HCT116 (cell line): ENCODE data around the gene HBA1. TPM values are rescaled to one million over a fixed set of nuclear protein-coding genes. Genes with fewer than 3 reads are reported as not detected.

Source experiments
- ATAC-seq: fragments of 200-7000 bp; cut with Tn5 transposase; 2 replicates; pipeline ENCODE4 v1.9.1; 2020; ENCODE audit warnings: mild to moderate bottlenecking, moderate library complexity
- BruUV-seq: library from RNA; stranded (reverse); fragments of 400-500 nt; replicated peaks from 2 replicates; lab custom pipeline; 2021; lab: Mats Ljungman, UMichigan
- CTCF ChIA-PET: fragments of 300-600 bp; sonication (Branson Sonifier 250); formaldehyde crosslinking; loops from one replicate; lab custom pipeline; 2021; ENCODE audit warnings: antibody characterized with exemption; lab: Charles Lee
- POLR2A ChIA-PET: fragments of 300-600, 350-600 bp; sonication (Branson Sonifier 250); formaldehyde crosslinking; loops from one replicate; lab custom pipeline; 2021; ENCODE audit warnings: antibody characterized with exemption; lab: Charles Lee
- RAD21 ChIA-PET, 2 experiments: fragments of 300-600 bp; sonication (Branson Sonifier 250); formaldehyde crosslinking; loops; one replicate each; lab custom pipeline; 2023; ENCODE audit warnings: low total read pairs in 2 of 2; ENCODE audit not compliant: uncharacterized antibody in 2 of 2, unreplicated experiment in 2 of 2, low non-redundant PET in 1 of 2; lab: Charles Lee
- DNase-seq: peaks from one replicate; pipeline ENCODE4 v3.0.0-alpha.2; 2010; ENCODE audit warnings: low read depth, low spot score
- H2AFZ ChIP-seq: fragments of 200-600 bp; shearing (Covaris generic), sonication (generic); 2 replicates; pipeline ENCODE4 v1.6.1; 2017; ENCODE audit warnings: low read depth, mixed run types, mixed read lengths, antibody characterized with exemption, low read length; ENCODE audit not compliant: poor library complexity, severe bottlenecking
- H3K27ac ChIP-seq: 2 replicates; pipeline ENCODE4 v1.5.1; 2012; ENCODE audit warnings: low read depth, low read length
- H3K27me3 ChIP-seq: fragments of 200-600 bp; sonication (generic); 2 replicates; pipeline ENCODE4 v1.6.1; 2016; ENCODE audit warnings: mixed run types, low read length, mixed read lengths; ENCODE audit not compliant: insufficient read depth
- H3K36me3 ChIP-seq, 2 experiments: fragments of 200-500 bp in 1 of 2; fragments of 200-600 bp in 1 of 2; sonication (Bioruptor generic) in 1 of 2; sonication (generic) in 1 of 2; 2 replicates each; pipeline versions ENCODE4 v1.5.1 to v1.6.1; 2014 to 2016; ENCODE audit warnings: low read length in 2 of 2, inconsistent platforms in 1 of 2, mixed read lengths in 1 of 2, mixed run types in 1 of 2; ENCODE audit not compliant: insufficient read depth in 2 of 2, control insufficient read depth in 1 of 2
- H3K4me1 ChIP-seq, 2 experiments: fragments of 200-600 bp in 1 of 2; sonication (generic) in 1 of 2; 2 replicates each; pipeline versions ENCODE4 v1.5.1 to v1.6.1; 2012 to 2017; ENCODE audit warnings: low read length in 2 of 2, inconsistent platforms in 1 of 2, mild to moderate bottlenecking in 1 of 2, mixed read lengths in 1 of 2, mixed run types in 1 of 2, moderate library complexity in 1 of 2; ENCODE audit not compliant: insufficient read depth in 2 of 2, control insufficient read depth in 1 of 2
- H3K4me2 ChIP-seq: fragments of 200-600 bp; sonication (generic); 2 replicates; pipeline ENCODE4 v1.6.1; 2017; ENCODE audit warnings: mixed run types, low read length, mixed read lengths
- H3K4me3 ChIP-seq, 2 experiments: fragments of 200-600 bp in 1 of 2; sonication (generic) in 1 of 2; replicated peaks in 1 of 2; 2 replicates each; pipeline ENCODE4 v1.5.1; 2011 to 2016; ENCODE audit warnings: low read length in 2 of 2, control low read depth in 1 of 2, low read depth in 1 of 2, mild to moderate bottlenecking in 1 of 2, mixed read lengths in 1 of 2, mixed run types in 1 of 2
- H3K79me2 ChIP-seq: fragments of 200-600 bp; sonication (generic); 2 replicates; pipeline ENCODE4 v1.6.1; 2017; ENCODE audit warnings: mild to moderate bottlenecking, mixed run types, low read length, moderate library complexity, mixed read lengths; ENCODE audit not compliant: insufficient read depth
- H3K9ac ChIP-seq: fragments of 200-600 bp; sonication (generic); 2 replicates; pipeline ENCODE4 v1.6.1; 2016; ENCODE audit warnings: low read length, mixed read lengths
- H3K9me2 ChIP-seq: fragments of 200-600 bp; sonication (generic), shearing (Covaris generic); 2 replicates; pipeline ENCODE4 v1.6.1; 2017; ENCODE audit warnings: mixed run types, mild to moderate bottlenecking, moderate library complexity; ENCODE audit not compliant: insufficient read depth
- H3K9me3 ChIP-seq, 2 experiments: fragments of 200-500 bp in 1 of 2; fragments of 200-600 bp in 1 of 2; sonication (Bioruptor generic) in 1 of 2; sonication (generic) in 1 of 2; 2 replicates each; pipeline ENCODE4 v1.6.1; 2014 to 2017; ENCODE audit warnings: low read length in 2 of 2, mixed read lengths in 2 of 2, inconsistent platforms in 1 of 2, low read depth in 1 of 2, mild to moderate bottlenecking in 1 of 2, mixed run types in 1 of 2, moderate library complexity in 1 of 2; ENCODE audit not compliant: control insufficient read depth in 1 of 2, insufficient read depth in 1 of 2
- H4K20me1 ChIP-seq: fragments of 200-600 bp; sonication (generic), shearing (Covaris generic); 2 replicates; pipeline ENCODE4 v1.6.1; 2017; ENCODE audit warnings: mixed run types, mild to moderate bottlenecking, moderate library complexity; ENCODE audit not compliant: insufficient read depth
- CBX3 ChIP-seq: IDR thresholded peaks from 2 replicates; pipeline ENCODE4 v1.6.1; 2012; ENCODE audit warnings: low read depth
- CEBPB ChIP-seq: IDR thresholded peaks from 2 replicates; pipeline ENCODE4 v1.6.1; 2012; ENCODE audit warnings: low read depth
- EGR1 ChIP-seq: IDR thresholded peaks from 2 replicates; pipeline ENCODE4 v1.6.1; 2012; ENCODE audit warnings: low read depth
- ELF1 ChIP-seq: IDR thresholded peaks from 2 replicates; pipeline ENCODE4 v1.6.1; 2012; ENCODE audit warnings: low read depth, borderline replicate concordance
- EZH2 ChIP-seq: fragments of 200-600 bp; sonication (generic); IDR thresholded peaks from 2 replicates; pipeline ENCODE4 v1.6.1; 2017; ENCODE audit warnings: antibody characterized with exemption, mixed run types
- EZH2phosphoT487 ChIP-seq: fragments of 200-600 bp; IDR thresholded peaks from 2 replicates; pipeline ENCODE4 v1.6.1; 2018; ENCODE audit warnings: antibody characterized with exemption, borderline replicate concordance
- JUND ChIP-seq: IDR thresholded peaks from 2 replicates; pipeline ENCODE4 v1.6.1; 2012
- MAX ChIP-seq: IDR thresholded peaks from 2 replicates; pipeline ENCODE4 v1.6.1; 2012
- POLR2A ChIP-seq: IDR thresholded peaks from 2 replicates; pipeline ENCODE4 v1.7.0; 2011; ENCODE audit warnings: borderline replicate concordance; ENCODE audit not compliant: insufficient read depth, insufficient read length; ENCODE audit errors: extremely low read depth
- POLR2AphosphoS5 ChIP-seq: IDR thresholded peaks from 2 replicates; pipeline ENCODE4 v1.6.1; 2011; ENCODE audit warnings: mild to moderate bottlenecking, low read depth, low read length, moderate library complexity
- REST ChIP-seq: IDR thresholded peaks from 2 replicates; pipeline ENCODE4 v1.6.1; 2012; ENCODE audit warnings: low read depth
- SIN3A ChIP-seq: IDR thresholded peaks from 2 replicates; pipeline ENCODE4 v1.6.1; 2012; ENCODE audit warnings: low read depth
- SP1 ChIP-seq: IDR thresholded peaks from 2 replicates; pipeline ENCODE4 v1.6.1; 2012; ENCODE audit warnings: low read depth
- TCF7L2 ChIP-seq: IDR thresholded peaks from 2 replicates; pipeline ENCODE4 v1.7.0; 2011; ENCODE audit warnings: borderline replicate concordance, inconsistent platforms; ENCODE audit not compliant: insufficient read depth, insufficient read length; ENCODE audit errors: extremely low read depth
- YY1 ChIP-seq: IDR thresholded peaks from 2 replicates; pipeline ENCODE4 v1.6.1; 2011; ENCODE audit warnings: low read length, low read depth, moderate library complexity, mild to moderate bottlenecking; ENCODE audit not compliant: insufficient replicate concordance; ENCODE audit errors: extremely low read depth
- ZBTB33 ChIP-seq: IDR thresholded peaks from 2 replicates; pipeline ENCODE4 v1.6.1; 2011; ENCODE audit warnings: mild to moderate bottlenecking, low read length, moderate library complexity; ENCODE audit not compliant: insufficient replicate concordance; ENCODE audit errors: extremely low read depth
- ZFX ChIP-seq: fragments of 450-650 bp; IDR thresholded peaks from 2 replicates; pipeline ENCODE4 v1.6.1; 2017
- intact Hi-C: fragments of 100-400 bp; cut with micrococcal nuclease; formaldehyde crosslinking; loops from 2 replicates; pipeline ENCODE4 v1.10.0; 2022
- total RNA-seq: library from RNA; stranded (reverse); gene quantifications from one replicate; pipeline ENCODE4 v1.2.1, GENCODE V29; 2021; ENCODE audit not compliant: unreplicated experiment
- TF ChIP-seq, protein P1 (sequence below): IDR thresholded peaks from 2 replicates; pipeline ENCODE4 v1.6.1; 2012
- TF ChIP-seq, protein P2 (sequence below), 3 experiments: fragments of 200-600 bp in 1 of 3; sonication (generic) in 1 of 3; IDR thresholded peaks in 2 of 3; conservative IDR thresholded peaks in 1 of 3; 2 replicates each; pipeline ENCODE4 v1.5.1; 2012 to 2017; ENCODE audit warnings: low read depth in 2 of 3, low read length in 2 of 3, antibody characterized with exemption in 1 of 3, borderline replicate concordance in 1 of 3, control low read depth in 1 of 3, mild to moderate bottlenecking in 1 of 3, mixed read lengths in 1 of 3, mixed run types in 1 of 3, moderate library complexity in 1 of 3; ENCODE audit not compliant: insufficient read depth in 1 of 3

The HBA1 gene
- total RNA-seq, 1 experiment from 2014 or later = 4.9 TPM

GRCh38 chr16:193441-193840, 17.0 kb downstream of the HBA1 start:
- Histone ChIP-seq H3K9me2 (no peaks in the 10 kb centered on the region), H3K79me2 (no peaks in the 10 kb centered on the region), H2AFZ (no peak overlapping the region), H4K20me1 (no peaks in the 10 kb centered on the region), H3K4me3 (no peak overlapping the region), H3K27ac (no peak overlapping the region), H3K9ac (no peak overlapping the region), H3K9me3 (no peaks in the 10 kb centered on the region), H3K4me1 (no peaks in the 10 kb centered on the region), H3K27me3 (no peaks in the 10 kb centered on the region), H3K4me2 (no peak overlapping the region), H3K36me3 (peaks cover 5 to 11% of the 10 kb centered on the region in 2 experiments)
- no peak for DNase-seq
- BruUV-seq = no TSS peak
- intact Hi-C loops = no loop called here
- no peak for ATAC-seq
- RAD21 ChIA-PET = no interaction called here
- no peak for TF ChIP-seq SP1
- TF ChIP-seq EGR1 = no peak
- no peak for TF ChIP-seq REST
- TF ChIP-seq, protein P1, sequence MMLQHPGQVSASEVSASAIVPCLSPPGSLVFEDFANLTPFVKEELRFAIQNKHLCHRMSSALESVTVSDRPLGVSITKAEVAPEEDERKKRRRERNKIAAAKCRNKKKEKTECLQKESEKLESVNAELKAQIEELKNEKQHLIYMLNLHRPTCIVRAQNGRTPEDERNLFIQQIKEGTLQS = no peak
- no peak for TF ChIP-seq YY1
- TF ChIP-seq POLR2A = no peak
- no peak for TF ChIP-seq CBX3
- no peak for TF ChIP-seq JUND
- TF ChIP-seq ZBTB33 = no peak
- TF ChIP-seq ZFX = no peak
- TF ChIP-seq TCF7L2 = no peak
- TF ChIP-seq MAX = no peak
- TF ChIP-seq EZH2phosphoT487 = no peak
- no peak for TF ChIP-seq POLR2AphosphoS5
- no peak for TF ChIP-seq EZH2
- TF ChIP-seq, protein P2, sequence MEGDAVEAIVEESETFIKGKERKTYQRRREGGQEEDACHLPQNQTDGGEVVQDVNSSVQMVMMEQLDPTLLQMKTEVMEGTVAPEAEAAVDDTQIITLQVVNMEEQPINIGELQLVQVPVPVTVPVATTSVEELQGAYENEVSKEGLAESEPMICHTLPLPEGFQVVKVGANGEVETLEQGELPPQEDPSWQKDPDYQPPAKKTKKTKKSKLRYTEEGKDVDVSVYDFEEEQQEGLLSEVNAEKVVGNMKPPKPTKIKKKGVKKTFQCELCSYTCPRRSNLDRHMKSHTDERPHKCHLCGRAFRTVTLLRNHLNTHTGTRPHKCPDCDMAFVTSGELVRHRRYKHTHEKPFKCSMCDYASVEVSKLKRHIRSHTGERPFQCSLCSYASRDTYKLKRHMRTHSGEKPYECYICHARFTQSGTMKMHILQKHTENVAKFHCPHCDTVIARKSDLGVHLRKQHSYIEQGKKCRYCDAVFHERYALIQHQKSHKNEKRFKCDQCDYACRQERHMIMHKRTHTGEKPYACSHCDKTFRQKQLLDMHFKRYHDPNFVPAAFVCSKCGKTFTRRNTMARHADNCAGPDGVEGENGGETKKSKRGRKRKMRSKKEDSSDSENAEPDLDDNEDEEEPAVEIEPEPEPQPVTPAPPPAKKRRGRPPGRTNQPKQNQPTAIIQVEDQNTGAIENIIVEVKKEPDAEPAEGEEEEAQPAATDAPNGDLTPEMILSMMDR (IDR thresholded peaks at IDR 0.05 in 2 of 3, conservative IDR thresholded peaks at IDR 0.05 in 1 of 3; ENCODE audit: borderline replicate concordance in 1 of 3, insufficient read depth in 1 of 3, low read depth in 2 of 3, low read length in 2 of 3) = no peak
- no peak for TF ChIP-seq CEBPB
- no peak for TF ChIP-seq SIN3A
- TF ChIP-seq ELF1 = no peak
- POLR2A ChIA-PET = no interaction called here
- CTCF ChIA-PET = no interaction called here
